ENCODE data around the gene C9orf50.
A peak's percentile ranks its signal among the peaks of the same experiment; 100 is the strongest.

Gene C9orf50

GRCh38 chr9:129650680-129651235 is 29.9 kb upstream of the C9orf50 start:
- Histone ChIP-seq H3K9me3 (replicated peaks in 1 of 11) (no peaks in the 10 kb centered on the region), H3K27me3 (peaks cover 3 to 23% (median 10%) of the 10 kb centered on the region in 11 experiments; a peak in 13 of 22 replicates)

GRCh38 chr9:129649726-129650679 is 29.1 kb upstream of the C9orf50 start:
- 0 out of 22 replicates have a peak overlapping the region, but pooled peaks of 1 of the 11 experiments have one; percentile 13 for H3K9ac ChIP-seq
- H3K27ac ChIP-seq: no peak overlapping the region
- no peaks in the 10 kb centered on the region for H3K9me3 ChIP-seq (replicated peaks in 1 of 11)
- H3K4me1 ChIP-seq: peaks cover 8 to 20% (median 12%) of the 10 kb centered on the region in 10 experiments; a peak in 19 of 20 replicates
- no peak overlapping the region for H3K4me2 ChIP-seq
- TF ChIP-seq Cebpa-rat (IDR thresholded peaks at IDR 0.05): no peak
- no peaks in the 10 kb centered on the region; a peak in 1 of 22 replicates for H4K20me1 ChIP-seq
- peaks cover 3 to 23% (median 9%) of the 10 kb centered on the region in 11 experiments; a peak in 13 of 22 replicates for H3K27me3 ChIP-seq
- no peaks in the 10 kb centered on the region for H3K36me3 ChIP-seq
- H3K4me3 ChIP-seq: no peak overlapping the region

More at GRCh38 chr9:129650680-129651235, 29.9 kb upstream of the C9orf50 start:
- H3K27ac ChIP-seq: no peak overlapping the region
- no peak overlapping the region for H3K4me2 ChIP-seq
- no peak for TF ChIP-seq Cebpa-rat (IDR thresholded peaks at IDR 0.05)
- no peaks in the 10 kb centered on the region; a peak in 1 of 22 replicates for H4K20me1 ChIP-seq
- H3K36me3 ChIP-seq: no peaks in the 10 kb centered on the region
- no peak overlapping the region for H3K9ac ChIP-seq
- no peak overlapping the region for H3K4me3 ChIP-seq
- peaks cover 15 to 26% (median 19%) of the 10 kb centered on the region in 10 experiments for H3K4me1 ChIP-seq

- Histone ChIP-seq H4K20me1 (no peaks in the 10 kb centered on the region; a peak in 1 of 22 replicates), H3K9me3 (replicated peaks in 1 of 11) (no peaks in the 10 kb centered on the region)
Measured at GRCh38 chr9:129648764-129649115, 27.8 kb upstream of the C9orf50 start.

GRCh38 chr9:129648092-129648763 is 27.3 kb upstream of the C9orf50 start:
- Histone ChIP-seq H3K9me3 (replicated peaks in 1 of 11) (no peaks in the 10 kb centered on the region), H4K20me1 (no peaks in the 10 kb centered on the region), H3K27me3 (peaks cover 0 to 8% (median 1%) of the 10 kb centered on the region in 11 experiments; a peak in 8 of 22 replicates), H3K36me3 (no peaks in the 10 kb centered on the region), H3K9ac (no peak overlapping the region), H3K4me2 (no peak overlapping the region), H3K4me3 (no peak overlapping the region), H3K4me1 (peaks cover 0 to 8% (median 0%) of the 10 kb centered on the region in 10 experiments; a peak in 4 of 20 replicates), H3K27ac (no peak overlapping the region)
- no peak for TF ChIP-seq Cebpa-rat (IDR thresholded peaks at IDR 0.05)

More at GRCh38 chr9:129648764-129649115, 27.8 kb upstream of the C9orf50 start:
- H3K9ac ChIP-seq: no peak overlapping the region
- H3K27ac ChIP-seq: no peak overlapping the region
- peaks cover 0 to 11% (median 3%) of the 10 kb centered on the region in 11 experiments; a peak in 11 of 22 replicates for H3K27me3 ChIP-seq
- no peak overlapping the region for H3K4me2 ChIP-seq
- H3K4me1 ChIP-seq: peaks cover 0 to 8% (median 0%) of the 10 kb centered on the region in 10 experiments; a peak in 5 of 20 replicates
- H3K4me3 ChIP-seq: no peak overlapping the region
- TF ChIP-seq Cebpa-rat (IDR thresholded peaks at IDR 0.05): no peak
- H3K36me3 ChIP-seq: no peaks in the 10 kb centered on the region

GRCh38 chr9:129647635-129648034 is 26.7 kb upstream of the C9orf50 start:
- Histone ChIP-seq H3K9ac (no peak overlapping the region), H3K36me3 (no peaks in the 10 kb centered on the region), H3K4me3 (no peak overlapping the region), H3K9me3 (replicated peaks in 1 of 11) (no peaks in the 10 kb centered on the region), H3K4me1 (peaks cover 0 to 3% (median 2%) of the 10 kb centered on the region in 10 experiments; a peak in 11 of 20 replicates), H3K27ac (no peak overlapping the region), H3K27me3 (peaks cover 0 to 2% (median 0%) of the 10 kb centered on the region in 11 experiments; a peak in 5 of 22 replicates), H3K4me2 (no peak overlapping the region), H4K20me1 (no peaks in the 10 kb centered on the region)
- no peak for TF ChIP-seq Cebpa-rat (IDR thresholded peaks at IDR 0.05)

- no peak overlapping the region for H3K9ac ChIP-seq
- no peak overlapping the region for H3K4me3 ChIP-seq
- H3K4me1 ChIP-seq: peaks cover 0 to 7% (median 5%) of the 10 kb centered on the region in 10 experiments; a peak in 12 of 20 replicates
- H3K36me3 ChIP-seq: no peaks in the 10 kb centered on the region
- TF ChIP-seq Cebpa-rat (IDR thresholded peaks at IDR 0.05): no peak
- no peaks in the 10 kb centered on the region for H3K9me3 ChIP-seq (replicated peaks in 1 of 11)
- peaks cover 0 to 3% (median 1%) of the 10 kb centered on the region in 11 experiments; a peak in 10 of 22 replicates for H4K20me1 ChIP-seq
- no peaks in the 10 kb centered on the region; a peak in 1 of 22 replicates for H3K27me3 ChIP-seq
- H3K4me2 ChIP-seq: no peak overlapping the region
- no peak overlapping the region for H3K27ac ChIP-seq
Measured at GRCh38 chr9:129646654-129647053, 25.8 kb upstream of the C9orf50 start.

- Histone ChIP-seq H3K9ac (no peak overlapping the region), H4K20me1 (peaks cover 1 to 7% (median 5%) of the 10 kb centered on the region in 11 experiments; a peak in 18 of 22 replicates), H3K4me1 (peaks cover under 1 to 7% (median 5%) of the 10 kb centered on the region in 10 experiments; a peak in 18 of 20 replicates), H3K36me3 (no peaks in the 10 kb centered on the region), H3K27ac (no peak overlapping the region), H3K9me3 (replicated peaks in 1 of 11) (no peaks in the 10 kb centered on the region), H3K4me2 (no peak overlapping the region), H3K4me3 (no peak overlapping the region), H3K27me3 (no peaks in the 10 kb centered on the region; a peak in 1 of 22 replicates)
- TF ChIP-seq Cebpa-rat (IDR thresholded peaks at IDR 0.05): no peak
Measured at GRCh38 chr9:129646252-129646651, 25.4 kb upstream of the C9orf50 start.

- Histone ChIP-seq H3K9ac (no peak overlapping the region), H3K36me3 (peaks cover 0 to 10% (median 3%) of the 10 kb centered on the region in 11 experiments; a peak in 12 of 22 replicates), H3K4me1 (peaks cover 14 to 21% (median 19%) of the 10 kb centered on the region in 10 experiments), H4K20me1 (peaks cover 15 to 20% (median 19%) of the 10 kb centered on the region in 11 experiments; a peak in 21 of 22 replicates), H3K27ac (no peak overlapping the region), H3K4me3 (no peak overlapping the region), H3K27me3 (no peaks in the 10 kb centered on the region), H3K4me2 (no peak overlapping the region), H3K9me3 (replicated peaks in 1 of 11) (no peaks in the 10 kb centered on the region)
- no peak for TF ChIP-seq Cebpa-rat (IDR thresholded peaks at IDR 0.05)
Measured at GRCh38 chr9:129644902-129645301, 24.0 kb upstream of the C9orf50 start.

All from BLaER1 treated with 17β-estradiol and CSF1 and Interleukin-3, amounts not matched to agents 10 nM and 100 nM (cell line).